Suppressor macrophage treated with lipopolysaccharide for 1 hour (primary cell): ENCODE data around the gene DEPDC5.

Experiments
- DNase-seq, 3 donors: peaks; one replicate each; pipeline ENCODE4 v3.0.0-alpha.2; 2020 to 2022

DEPDC5 gene

DNA sequence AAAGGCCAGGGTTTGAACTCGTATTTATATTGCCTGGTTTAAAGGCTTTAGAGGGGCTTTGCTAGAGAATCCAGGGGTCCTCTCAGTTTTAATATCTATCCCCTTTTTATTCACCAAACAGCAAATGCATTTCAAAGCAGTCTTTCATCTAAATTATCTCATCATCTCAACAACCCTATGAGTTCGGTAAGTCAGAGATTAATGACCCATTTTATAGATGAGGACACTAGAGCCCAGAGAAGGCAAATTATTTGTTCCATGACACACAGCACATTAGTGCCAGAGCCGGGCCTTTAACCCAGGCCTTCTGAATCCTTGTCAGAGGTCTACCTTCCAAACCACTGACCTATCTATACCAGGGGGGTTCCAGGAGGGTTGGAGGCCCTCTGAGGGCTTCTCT, 173.7 kb downstream of the DEPDC5 start:
- DNase-seq: no peak

DNA sequence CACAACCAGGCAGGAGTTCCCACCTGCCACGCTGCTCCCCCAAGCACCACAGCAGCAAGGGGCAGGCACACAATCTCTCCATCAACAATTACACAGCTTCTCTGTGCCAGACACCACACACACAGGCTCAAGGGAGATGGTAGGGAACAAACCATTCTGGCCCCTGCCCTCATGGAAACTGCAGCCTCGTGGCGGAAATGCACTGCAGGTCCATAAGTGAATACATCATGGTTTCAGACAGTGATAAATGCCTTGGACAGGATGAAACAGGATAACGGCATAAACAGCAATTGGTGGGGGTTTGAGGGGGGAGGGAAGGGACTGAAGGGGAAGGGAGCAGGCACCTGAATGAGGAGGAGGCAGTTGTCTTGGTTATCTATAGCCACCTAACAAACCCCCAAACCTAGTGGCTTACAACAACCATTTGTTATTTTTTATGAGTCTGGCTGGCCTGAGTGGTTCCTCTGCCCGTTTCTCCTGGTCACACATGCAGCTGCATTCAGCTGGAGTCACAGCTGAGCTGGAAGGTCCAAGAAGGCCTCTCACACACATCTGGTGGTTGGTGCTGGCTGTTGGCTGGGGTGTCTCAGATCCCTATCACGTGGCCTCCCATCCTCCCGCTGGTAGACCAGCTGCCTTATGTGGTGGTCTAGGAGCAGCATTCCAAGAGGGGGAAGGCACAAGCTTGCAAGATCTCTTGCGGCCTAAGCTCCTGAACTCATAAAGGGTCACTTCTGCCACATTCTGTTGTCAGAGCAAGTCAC, 175.5 kb downstream of the DEPDC5 start:
- no peak for DNase-seq

DNA sequence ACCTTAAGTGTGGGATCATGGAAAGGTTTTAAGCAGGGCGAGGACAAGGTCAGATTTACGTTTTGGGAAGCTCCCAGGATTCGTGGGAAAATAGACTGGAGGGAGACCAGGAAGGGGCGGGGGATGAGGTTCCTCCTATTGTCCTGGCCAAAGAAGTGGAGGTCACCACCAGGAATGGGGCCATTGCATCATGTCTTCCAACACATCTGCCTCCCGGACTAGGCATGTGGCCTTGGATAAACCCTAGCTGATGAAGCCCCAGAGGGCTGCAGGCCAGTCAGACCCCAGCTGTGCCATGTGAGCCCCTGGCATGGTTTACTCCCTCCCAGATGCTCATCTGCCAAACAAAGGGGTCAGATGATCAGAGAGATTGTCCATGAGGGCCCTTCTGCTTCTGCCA, 179.0 kb downstream of the DEPDC5 start:
- DNase-seq: no peak

DNA sequence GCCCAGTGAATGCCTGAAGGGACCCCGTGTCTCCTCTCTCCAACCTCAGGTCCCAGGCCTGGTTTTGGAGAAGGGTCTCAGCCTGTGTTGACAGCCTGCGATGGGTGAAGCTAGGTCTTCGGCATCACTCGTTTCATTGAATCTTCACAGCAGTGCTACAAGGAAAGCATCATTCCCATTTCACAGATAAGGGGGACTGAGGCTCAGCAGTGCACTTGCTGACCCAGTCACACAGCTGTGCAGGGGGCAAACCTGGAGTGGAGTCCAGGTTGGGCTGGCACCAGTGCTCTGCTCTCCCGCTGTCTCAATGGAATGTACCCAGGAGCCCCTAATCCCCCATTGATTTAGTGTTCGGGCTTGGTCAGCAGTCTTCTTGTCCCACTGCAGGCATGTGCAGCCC, 179.6 kb downstream of the DEPDC5 start:
- DNase-seq: no peak

DNA sequence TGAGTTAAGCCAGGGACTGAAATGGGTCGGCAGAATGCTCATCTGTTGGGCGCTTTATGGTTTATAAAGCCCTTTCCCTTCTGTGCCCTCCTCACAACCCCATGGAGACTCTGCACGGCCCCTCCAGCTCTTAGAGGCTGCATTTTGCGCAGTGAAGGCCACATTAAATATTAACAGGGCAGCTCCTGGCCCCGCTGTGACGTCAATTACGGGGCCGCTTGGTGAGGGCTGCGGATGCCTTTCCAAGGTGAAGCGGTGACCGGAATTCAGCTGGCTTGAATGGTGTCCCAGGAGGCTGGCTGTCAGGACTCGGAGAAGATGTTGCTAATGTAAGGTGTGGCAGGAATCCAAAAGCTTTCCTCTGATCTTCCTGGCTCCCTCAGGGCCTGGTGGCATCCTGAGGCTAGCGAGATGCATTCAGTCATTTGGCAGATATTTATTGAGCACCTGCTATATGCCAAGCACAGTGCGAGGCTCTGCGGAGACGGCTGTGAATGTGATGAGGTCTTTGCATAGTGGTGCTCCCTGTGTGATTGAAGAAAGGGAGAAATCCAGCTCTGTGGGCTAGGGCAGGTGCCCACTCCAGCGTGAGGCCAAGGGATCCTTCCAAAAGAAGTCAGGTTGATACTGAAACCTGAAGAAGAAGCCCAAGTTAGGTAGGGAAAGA, 180.1 kb downstream of the DEPDC5 start:
- no peak for DNase-seq

DNA sequence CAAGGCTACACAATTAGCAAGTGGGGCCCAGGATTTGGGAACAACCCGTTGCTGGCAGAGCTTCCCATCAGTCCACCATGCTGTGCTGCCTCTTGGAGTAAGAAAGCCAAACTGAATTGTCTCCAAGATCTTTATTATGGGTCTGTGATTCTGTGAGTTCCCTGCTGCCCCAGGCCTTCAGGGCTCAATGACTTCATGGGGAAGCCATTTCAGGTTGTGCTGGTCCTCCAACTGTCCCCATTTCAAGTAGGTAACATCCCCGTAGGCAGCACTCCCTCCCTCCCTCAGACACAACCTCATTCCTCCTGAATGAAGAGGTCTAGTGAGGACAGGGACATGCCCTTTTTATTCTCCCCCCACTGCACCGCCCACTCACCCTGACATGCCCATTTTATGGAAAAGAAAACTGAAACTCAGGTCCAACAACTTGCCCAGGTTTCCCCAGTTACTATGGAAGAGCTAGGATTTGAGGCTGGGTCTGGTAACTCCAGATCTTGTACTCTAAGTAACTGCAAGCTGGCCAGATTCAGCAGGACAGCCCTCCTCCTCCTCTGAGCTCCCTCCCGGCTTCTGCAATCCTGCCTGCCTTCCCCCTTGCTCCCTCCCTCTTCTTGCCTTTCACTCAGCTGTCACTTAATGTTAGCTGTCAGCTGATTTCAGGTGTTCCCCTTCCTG, 182.3 kb downstream of the DEPDC5 start:
- peak; percentile 26 to 66 (median 61) for DNase-seq

DNA sequence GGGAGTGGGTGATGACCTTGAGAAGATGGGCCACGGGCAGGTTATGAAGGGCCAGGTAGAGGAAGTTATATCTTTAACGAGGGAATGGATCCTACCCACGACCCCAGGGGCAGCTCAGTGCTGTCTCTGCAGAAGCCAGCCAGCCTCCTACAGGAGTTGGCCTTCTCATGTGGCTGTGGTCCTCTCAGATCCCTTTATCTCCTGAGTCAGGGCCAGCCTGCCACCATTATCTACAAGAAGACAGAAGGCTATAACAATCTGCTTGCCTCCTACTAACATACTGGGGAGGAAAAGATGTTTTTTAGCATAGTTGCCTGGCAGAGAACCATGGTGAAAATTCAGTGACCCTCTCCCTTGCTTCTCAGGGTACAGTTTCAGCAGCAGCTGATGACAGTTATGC, 183.5 kb downstream of the DEPDC5 start:
- DNase-seq: no peak

DNA sequence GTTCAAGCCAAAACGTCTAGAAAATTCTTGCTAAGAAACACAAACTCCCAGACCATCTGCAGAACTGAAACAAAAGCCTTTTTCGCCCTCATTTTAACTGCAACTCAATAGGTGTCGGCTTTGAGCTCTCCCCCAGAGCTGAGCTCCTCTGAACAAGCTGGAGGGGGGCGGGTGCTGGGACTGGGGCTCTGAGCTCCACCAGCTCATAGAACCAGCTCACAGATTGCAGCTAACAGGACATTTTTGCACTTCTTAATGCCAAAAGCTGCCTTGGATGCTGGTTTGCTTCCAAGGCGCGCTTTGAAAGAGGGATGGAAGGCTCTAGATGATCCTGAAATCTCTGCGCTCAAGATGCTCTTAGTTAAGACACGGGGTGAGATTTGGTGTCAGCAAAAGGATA, 184.5 kb downstream of the DEPDC5 start:
- DNase-seq: no peak

DNA sequence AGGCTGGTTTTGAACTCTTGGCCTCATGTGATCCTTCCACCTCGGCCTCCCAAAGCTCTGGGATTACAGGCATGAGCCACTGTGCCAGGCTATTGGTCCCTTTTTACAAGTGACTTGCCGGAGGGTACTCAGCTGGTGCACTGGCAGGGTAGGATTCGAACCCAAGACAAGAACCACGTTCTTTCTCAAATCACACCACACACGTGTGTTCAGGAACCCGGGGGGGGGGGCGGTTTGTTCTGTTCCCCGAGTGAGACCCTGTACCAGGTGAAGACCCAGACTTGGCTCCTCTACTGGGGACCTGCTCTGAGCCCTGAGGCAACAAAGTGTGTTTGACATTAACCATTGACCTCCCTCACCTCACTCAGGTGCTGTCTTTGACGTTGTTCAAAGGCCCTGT, 186.7 kb downstream of the DEPDC5 start:
- no peak for DNase-seq

DNA sequence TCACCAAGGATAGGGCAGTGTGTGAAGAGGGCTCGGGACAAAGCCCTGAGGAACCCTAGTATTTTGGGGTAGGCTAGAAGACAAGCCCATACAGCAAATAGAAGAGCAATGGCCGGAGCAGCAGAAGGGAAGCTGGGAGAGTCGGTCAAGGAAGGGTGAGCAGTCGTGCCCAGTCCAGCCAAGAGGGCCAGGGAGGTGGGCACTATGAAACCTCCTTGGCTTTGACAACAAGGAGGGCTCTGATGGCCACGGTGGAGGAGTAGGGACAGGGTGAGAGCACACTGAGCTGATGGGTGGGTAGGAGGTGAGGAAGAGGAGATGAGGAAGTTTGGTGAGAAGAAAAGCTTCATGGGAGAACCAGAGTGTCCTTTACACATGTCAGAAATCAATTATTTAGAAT, 188.3 kb downstream of the DEPDC5 start:
- DNase-seq: no peak

DNA sequence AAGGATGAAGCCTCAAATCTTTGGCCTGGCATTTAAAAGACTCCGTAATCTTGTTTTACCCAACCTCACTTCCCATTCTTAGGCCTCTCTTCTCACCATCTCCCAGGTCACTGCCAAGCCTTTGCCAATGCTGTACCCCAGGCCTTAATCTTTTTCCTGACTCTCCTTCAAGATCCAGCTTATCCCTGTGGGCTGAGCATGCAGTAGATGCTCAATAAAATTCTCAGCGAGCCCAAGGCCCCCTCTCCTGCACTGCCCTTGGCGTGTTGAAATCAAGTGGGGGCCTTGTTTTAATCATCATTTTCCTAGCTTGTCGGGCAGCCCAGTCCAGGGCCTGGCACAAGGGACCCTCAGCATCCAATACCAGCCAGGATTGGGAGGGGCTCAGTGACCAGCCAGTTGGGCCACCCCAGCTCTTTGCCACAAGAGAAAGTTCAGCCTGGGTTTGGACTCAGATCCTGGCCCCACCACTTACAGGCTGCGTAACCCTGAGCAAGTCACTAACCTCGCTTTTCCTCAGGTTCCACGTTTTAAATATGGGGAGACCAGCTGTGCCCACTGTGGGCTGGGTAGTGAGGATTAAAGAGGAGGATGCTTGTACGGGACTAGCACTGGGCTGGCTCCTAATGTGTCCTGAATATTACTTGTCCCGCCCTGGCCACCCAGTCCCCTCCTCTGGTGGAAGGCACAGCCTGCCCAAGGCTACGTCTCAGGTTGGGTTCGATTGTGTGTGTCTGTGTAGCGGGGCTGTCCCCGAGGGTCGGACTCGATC, 189.6 kb downstream of the DEPDC5 start:
- no peak for DNase-seq

DNA sequence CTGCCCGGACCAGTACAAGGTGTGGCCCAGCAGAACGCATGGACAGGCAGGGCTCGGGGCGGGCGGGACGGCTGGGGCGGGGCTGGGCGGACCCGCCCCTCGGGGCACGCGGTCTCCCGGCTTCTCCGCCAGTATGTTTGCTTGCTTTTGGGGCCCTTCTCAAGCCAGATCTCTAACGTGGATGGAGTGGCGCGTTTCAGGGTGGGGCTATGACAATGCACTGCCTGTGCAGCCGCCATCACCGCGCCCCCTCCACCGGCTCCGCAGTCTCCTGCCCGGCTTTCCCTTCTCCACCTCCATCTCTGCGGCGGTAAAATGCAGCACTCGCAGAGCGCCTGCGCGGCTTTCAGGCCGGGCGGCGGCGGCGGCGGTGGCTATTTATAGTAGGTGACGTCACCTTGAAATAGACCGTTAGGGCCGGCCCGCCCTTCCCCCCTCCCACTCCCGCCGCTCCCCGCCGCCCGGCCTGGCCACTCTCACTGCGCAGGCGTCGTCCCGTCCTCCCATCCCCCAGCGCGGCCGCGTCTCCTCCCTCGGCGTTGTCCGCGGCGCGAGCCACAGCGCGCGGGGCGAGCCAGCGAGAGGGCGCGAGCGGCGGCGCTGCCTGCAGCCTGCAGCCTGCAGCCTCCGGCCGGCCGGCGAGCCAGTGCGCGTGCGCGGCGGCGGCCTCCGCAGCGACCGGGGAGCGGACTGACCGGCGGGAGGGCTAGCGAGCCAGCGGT, 190.3 kb downstream of the DEPDC5 start, which contains the start of gene YWHAH:
Gene YWHAH, plus strand, starts transcription at position 558 of the 722 bp plus-strand sequence. CDS start 199 bp downstream, outside the sequence.
- peak; percentile 97 to 99 (median 99) for DNase-seq

DNA sequence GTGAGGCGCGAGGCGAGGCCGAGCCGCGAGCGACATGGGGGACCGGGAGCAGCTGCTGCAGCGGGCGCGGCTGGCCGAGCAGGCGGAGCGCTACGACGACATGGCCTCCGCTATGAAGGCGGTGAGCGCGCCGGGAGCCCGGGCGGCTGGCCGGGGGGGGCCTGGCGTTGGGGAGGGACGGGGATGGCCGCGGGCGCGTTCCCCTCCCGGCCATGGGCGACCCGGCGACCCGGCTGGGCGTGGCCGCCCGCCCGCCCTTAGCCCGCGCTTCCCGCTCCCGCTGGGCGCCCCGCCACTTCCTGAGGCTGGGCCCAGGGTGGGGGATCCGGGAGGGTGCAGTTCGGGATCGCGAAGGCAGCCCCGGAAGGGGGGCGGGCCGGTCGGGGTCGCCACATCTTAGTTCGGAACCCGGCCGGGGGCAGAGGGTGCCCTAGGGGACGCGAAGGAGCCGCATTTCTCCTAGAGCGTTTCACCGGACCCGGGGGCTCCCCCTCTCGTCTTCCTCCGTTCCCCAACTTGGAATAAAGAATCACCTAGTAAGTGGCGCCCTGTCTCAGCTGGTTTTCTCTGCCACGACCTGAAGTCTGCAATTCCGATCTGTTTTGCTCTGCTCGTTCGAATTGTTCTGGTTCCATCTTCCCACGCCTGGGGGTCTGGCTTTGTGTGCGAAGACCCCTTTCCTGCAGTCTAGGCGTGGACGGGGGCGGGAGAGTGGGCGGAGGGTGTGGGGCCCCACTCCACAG, 191.1 kb downstream of the DEPDC5 start:
- peak in 2 of 3 donors; percentile 51 to 77 for DNase-seq

DNA sequence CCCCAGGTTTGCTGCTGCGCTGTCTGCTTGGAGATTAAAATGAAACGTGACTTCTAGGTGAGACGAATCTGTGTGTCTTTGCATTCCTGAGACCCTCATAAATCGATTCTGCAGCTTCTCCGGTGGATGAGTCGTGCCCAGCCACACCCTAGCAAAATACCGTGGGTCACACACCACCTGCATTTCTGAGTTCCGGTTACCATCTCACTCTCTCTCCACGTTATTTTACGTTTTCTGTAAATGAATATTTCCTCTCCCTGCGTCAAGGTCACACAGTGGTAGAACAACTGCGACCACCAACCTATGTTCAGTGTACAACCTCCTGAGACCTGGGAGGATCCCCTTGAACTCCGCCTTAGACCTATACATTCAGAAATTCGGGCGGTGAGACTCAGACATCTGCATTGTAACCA, 191.6 kb downstream of the DEPDC5 start:
- DNase-seq: no peak

DNA sequence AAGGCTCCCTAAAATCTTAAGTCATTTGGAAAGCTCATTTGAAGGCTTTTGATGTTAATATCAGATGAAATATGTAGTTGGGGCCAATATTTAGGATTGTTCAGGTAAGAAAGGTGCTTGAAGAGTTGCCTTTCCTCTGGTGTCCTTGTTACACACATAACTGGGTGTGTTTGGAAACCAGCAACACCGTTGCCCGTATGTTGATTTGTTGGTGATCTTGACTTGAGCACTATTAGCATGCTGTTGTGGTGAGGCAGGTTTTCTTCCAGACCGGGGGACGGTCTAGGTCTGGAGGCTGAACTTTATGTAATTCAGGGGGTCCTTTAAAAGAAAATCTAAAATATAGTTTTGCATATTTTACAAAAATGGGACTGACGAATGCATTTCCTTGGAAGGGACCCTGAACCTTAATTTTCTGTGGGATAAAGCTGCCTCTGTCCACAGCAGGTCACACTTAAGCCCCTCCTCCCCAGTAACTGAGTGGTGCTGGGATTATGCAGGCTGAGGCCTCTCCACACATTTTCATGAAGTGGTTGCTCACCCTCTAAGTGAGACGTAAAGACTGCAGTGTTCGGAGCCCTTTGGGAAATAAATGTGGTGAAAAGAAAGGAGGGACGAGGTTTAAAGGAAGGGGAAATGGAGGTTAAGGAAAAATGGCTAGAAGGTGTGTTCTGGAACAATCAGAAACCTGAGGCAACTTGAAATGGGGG, 192.3 kb downstream of the DEPDC5 start:
- peak in 1 of 3 donors; percentile 15 for DNase-seq

DNA sequence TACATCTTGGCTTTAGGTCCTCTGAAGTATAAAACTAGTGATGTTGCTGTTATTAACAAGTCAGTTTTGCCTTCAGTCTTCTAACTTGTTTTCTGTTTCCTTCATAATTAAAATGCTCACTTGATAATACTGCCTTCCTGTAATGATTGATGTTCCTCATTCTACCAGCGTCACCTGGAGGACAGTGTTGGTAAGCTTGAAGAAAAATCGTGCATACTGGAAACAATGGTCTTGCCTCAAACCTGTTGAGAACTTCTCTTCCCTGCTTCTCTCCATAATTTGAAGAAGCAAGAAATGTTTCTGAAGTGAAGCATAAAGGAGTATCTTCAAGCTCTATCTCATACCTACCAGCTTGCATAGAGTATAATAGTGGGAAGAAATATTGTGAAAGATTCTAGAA, 193.5 kb downstream of the DEPDC5 start:
- DNase-seq: peak; percentile 52 to 65 (median 63)

DNA sequence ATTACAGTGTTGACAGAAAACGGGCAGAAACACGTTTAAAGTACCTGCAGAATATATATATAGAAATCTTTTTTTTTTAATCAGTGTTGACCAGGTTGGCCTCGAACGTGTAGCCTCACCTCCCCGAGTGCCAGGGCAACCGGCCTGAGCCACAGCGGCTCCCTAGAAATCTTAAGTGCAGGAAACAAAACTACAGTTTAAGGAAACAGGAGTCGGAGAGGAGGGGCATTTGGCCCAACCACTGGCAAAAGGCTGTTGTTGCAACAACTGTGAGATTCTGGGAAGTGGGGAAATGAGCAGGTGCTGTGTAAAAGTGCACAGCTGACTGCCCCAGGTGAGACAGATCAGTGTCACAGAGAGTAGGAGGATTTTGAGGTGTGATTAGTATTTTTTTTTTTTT, 194.2 kb downstream of the DEPDC5 start:
- no peak for DNase-seq

DNA sequence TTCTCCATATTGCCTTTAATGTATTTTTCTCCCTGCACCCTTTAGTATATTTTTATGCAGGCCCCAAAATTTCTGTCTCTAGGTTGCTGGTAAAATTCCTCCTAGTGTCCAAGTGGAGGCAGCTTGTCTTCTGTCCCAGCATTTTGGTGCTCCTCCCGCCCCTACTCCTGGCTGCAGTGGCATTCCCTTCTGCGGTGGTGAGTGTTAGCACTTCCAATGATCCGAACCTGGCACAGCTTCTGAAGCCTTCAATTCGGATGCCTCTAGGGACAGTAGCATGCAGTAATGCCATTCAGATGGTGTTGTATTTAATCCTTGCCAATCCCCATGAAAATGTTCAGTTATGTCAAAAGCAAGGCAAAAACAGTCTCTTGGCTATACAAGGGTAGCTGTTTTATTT, 196.4 kb downstream of the DEPDC5 start:
- DNase-seq: no peak

DNA sequence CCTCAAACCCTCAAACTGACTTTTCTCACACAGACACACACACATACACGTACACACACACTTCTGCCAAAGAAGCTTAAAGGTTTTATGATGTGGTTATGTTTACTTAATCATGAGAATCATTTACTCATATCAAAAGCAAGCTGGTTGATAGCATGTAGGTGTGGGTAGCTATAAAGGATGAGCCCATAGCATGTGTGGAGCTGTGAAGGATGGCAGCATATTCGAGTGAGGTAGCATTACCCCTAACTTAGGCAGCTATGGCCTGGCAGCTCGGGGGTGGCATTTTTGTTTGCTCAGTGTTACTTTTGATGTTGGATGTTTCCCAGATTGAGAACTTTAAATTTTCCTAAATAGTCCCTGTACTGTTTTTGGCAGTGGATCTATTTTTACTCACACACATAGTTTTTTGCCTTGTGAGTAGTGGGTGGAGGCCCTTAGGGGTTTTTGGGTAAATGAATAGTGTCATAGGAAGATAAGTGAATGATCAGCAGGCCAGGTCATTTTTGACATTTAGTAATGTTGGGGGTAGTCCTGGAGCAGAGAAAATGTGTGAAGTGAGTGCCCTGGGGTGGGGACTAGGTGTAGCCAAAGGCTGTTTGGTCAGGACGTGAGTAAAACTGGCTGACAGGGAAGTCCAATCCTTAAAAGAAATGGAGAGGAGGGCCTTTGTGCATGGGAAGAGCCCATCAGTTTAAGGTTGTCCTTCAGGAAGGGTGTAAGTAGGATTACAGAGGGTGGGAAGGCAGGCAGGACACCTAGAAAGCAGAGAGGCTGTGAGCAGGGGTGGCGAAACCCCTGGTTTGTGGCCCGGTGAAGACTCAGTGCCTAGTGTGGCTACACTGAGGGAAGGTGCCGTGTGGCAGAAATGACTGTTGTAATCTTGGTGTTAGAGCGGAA, 197.6 kb downstream of the DEPDC5 start:
- peak in 1 of 3 donors; percentile 36 for DNase-seq

DNA sequence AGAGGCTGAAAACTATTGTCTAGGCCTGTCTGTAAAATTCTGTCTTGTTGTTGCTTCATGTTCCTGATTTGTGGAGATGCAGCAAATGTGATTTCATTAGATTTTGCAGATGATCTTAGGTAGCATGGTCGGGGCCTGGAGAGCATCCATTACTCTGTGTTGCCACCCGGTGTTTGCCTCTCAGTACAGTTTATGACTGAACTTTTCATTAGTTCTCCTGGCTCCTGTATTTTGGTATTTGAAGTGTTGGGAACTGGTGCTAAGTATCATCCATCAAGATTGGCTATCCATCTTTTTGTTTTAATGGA, 198.2 kb downstream of the DEPDC5 start:
- DNase-seq: no peak
